Fibroblast of gingiva (primary cell): ENCODE results near the gene HEPN1.
A peak's percentile ranks its signal among the peaks of the same experiment; 100 is the strongest.

Experiments
- DNase-seq: peaks from one replicate; pipeline ENCODE4 v3.0.0-alpha.2; 2011; ENCODE audit warnings: low read depth

The HEPN1 gene

DNA sequence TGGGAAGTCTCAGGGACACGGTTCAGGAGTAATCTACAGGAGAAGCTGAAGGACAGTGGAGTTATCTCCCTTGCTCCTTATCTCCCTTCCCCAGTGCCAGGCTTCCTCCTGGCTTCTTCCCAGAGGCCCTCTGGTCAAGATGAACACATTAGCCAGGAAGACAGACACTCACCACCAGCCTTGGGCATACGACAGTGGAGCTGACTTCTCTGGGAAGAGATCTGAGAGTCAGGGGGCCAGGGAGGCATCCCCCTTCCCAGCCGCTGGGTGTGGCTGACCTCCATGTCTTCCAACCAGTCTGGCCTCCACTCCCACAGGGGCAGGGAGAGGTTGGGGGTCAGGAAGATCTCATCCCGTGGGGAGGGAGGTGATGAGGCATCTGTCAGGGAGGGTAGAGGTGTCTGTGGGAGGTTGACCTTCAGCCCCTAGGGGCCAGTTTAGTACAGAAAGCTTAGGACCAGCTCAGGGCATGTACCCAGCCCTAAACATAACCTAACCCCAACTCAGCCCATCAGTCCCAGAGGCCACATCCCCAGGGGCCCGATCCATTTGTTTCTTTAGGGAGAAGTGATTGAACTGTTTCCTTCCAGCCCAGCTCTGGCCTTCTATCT, 34.1 kb upstream of the HEPN1 start:
- no peak for DNase-seq

DNA sequence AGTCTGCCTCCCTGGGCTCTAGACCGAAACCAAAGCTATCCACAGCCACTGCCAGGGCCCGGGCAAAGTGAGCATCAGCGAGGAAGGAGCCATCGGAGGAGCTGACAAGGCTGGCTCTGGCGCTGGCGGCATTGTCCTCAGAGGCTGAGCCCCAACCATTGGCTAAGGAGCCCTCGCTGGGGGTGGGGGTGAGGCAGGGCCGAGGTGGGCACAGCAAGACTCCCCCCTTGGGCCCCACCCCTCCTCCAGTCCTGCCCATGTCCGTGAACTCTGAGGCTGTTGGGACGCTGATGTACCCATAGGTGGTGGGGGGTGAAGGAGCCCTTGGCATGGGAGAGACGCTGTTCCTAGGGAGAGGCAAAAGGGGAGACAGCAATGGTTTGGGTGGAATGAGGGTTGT, 32.6 kb upstream of the HEPN1 start:
- no peak for DNase-seq

- DNase-seq: no peak
Observed at GRCh38 chr11:124886978-124887666, 31.9 kb upstream of the HEPN1 start.

GRCh38 chr11:124887667-124888013, 31.4 kb upstream of the HEPN1 start:
- DNase-seq: no peak

DNA sequence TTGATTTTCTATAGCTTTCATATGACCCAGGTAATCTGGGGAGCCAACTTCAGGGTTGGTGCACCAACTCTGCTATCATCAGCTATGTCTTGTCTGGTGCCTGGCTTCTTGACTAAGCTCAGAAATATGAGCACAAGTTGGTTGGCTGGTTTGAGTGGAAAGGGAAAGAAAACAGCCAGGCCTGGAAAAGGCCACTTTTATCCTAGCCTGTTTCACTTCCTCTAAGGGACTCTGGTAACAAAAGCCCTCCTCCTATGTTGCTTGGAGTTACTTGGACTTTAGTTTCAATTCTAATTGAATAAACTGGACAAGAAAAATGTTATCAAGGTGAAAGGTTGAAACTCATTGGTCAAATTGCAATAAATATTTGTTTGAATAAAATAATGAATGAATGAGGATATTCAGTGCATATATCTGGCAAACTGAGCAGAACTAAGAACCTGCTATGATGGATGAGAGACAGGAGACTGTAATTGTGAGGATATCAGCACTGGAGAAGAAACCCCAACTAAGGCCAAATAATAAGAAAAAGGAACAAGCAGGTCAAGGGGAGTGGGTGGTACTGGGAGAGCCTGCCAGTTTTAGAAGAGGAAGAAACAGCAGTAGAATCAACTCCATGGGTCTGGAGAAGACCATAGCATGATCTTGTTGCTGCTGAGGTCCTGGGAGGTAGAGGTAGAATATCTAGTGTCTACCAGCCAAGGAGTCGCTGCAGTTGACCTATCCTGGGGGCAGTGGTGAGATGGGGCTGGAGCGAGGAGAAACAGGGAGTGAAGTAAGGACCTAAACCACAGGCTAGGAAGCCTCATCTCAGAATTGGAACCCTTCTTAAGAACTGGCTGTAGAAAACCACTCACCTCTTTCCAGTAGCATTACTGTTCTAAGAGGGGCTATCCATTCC, 29.6 kb upstream of the HEPN1 start:
- DNase-seq: no peak

DNA sequence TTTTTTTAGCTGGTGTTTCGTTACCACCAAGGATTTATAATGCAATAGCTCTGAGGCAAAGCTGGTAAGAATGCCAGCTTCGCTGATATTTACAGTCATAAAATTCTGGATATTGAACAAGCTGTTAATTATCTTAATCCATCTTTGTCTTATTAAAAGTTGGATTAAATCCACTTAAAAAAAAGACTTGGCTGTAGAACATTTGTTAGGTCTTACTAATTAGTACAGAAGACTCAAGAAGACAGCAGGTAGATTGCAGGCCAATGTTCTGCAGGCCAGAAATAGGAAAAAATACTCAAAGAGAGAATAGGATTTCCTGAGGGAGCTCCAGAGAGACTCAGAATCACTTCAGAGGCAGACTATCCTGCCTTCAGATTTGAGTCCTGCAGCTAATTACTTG, 28.9 kb upstream of the HEPN1 start:
- DNase-seq: no peak

- no peak for DNase-seq
Observed at GRCh38 chr11:124890683-124891372, 28.2 kb upstream of the HEPN1 start.

GRCh38 chr11:124891373-124891861, 27.6 kb upstream of the HEPN1 start:
- no peak for DNase-seq

- DNase-seq: no peak
Observed at GRCh38 chr11:124892146-124892545, 26.9 kb upstream of the HEPN1 start.

DNA sequence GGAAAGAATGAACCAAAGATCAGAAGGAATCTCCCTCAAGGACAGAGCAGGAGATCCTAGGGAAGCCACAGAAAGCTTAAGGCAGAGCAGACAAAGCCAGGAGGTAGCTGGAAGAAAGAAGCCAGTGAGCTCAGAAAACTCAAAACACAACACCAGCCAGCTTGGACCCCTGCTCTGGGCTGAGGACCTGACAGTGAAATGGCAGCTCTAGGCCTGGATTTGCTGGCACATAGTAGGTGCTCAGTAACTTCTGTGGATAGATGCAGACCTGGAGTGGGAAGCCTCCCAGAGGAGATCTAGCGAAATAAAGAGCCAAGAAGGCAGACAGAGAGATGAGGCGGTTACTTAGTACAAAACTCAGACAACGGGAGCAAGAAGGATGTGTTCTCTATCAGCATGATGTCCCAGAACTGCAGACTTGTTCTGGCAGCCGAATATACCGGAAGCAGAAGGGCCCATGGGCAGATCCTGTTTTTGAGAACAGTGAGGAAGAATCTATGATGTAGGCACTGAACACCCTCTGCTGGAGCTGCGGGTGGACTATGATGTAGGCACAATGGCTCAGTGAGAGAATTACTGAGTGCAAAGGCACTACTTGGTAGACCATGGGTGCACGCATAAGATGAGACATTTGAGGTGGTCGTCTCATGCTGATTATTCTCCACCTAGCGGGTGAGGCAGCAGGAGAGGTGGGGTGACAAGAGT, 26.1 kb upstream of the HEPN1 start:
- DNase-seq: no peak

- DNase-seq: no peak
Observed at GRCh38 chr11:124893781-124894401, 25.2 kb upstream of the HEPN1 start.

- no peak for DNase-seq
Observed at GRCh38 chr11:124894606-124895430, 24.2 kb upstream of the HEPN1 start.

DNA sequence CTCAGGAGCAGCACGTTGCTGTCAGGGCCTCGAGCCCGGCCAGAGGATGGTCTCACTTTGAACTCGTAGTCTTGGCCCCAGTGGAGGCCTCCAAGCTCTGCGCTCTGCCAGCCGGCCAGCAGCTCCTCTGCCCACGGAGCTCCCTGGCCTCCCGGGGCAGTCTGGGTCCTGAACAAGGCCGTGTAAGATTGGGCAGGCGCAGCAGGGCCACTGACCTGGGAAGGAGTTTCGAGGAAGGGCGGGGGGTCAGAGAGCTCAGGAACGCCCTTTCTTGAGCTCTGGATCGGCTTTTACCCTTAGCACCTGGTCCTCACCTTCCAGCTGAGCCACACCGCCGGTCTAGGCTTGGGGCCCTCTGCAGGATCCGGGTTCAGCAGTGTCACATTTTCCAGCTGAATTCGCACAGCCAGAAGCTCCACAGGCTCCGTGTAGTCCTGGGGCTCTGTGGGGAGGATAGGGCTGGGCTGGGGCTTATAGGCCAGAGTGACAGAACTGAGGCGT, 23.5 kb upstream of the HEPN1 start:
- DNase-seq: no peak

DNA sequence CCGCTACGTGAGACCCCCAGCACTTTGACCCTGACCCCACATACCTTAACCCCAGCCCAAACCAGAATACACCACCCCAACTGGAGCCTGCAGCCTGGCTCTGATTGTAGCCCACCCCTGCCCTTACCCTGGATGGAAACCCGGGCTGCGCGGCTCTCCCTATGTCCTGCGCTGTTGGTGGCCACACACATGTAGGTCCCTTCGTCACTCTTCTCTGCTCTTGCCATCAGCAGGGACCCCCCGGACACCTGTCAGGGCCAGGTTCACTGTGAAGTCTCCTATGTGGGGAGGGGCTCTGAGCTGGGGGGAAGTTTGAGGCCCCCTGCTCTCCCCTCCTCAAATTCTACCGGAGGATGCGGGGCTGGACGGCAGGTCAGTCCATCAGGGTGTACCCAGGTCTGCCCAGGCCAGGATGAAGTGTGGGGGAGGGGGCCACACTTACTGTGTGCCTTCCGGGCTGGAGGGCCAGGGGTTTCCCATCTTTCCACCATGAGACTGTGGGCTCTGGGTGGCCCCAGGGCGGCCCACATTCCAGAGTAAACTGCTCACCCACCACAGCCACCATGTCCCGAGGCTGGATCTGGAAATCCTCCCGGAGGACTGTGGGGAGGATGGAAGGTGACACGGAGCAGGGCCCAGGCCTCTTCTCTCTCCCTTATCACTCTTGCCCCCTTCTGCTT, 22.8 kb upstream of the HEPN1 start:
- no peak for DNase-seq

DNA sequence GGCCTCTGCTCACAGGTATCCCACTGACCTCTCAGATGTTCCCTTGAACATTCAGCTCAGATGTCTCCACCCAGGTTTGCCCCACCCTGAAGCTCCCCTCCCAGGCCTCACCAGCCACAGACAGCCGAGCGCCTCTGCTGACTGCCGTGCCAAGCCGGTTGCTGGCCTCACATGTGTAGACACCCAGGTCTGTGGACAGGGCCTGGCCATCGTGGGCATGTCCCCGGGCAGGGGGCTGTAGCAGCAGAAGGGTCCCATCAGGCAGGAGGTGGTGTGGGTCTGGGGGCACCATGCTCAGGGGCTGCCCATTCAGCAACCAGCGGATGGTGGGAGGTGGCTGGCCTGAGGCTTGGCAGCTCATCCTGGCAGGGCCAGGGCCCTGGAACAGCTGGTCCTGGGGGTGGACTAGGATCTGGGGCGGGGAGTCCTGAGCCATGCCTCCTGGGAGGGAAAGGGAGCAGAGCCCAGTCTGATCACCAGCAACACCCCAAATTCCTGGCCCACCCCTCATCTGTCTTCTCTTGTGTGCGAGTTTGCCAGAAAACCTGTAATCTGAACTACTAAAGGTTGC, 22.1 kb upstream of the HEPN1 start:
- DNase-seq: peak; percentile 21

DNA sequence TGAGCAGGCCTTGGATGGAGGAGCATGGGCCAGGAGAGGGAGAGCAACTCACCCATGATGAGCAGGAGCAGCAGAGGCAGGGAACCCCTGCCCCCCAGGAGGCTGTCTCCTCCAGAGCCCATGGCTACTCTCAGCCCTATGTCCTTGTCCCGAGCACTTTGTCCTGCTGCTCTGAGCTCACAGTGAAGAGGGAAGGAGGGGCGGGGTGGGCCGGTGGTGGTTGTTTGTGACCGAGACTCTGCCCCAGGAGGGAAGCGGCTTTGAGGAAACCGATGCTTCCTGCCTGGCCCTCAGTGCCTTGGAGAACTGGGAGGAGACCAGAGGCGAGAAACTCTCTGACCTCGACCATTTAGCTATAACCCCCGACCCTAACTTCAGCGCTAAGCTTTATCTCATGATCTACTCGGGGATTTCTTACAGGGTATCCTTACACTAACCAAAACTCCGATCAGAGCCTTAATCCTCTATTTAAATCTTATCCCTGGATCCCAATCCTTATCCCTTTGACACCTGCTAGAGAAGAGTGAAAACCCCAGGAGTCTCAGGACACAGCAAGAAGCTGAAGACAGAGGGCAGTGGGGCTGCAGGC, 21.3 kb upstream of the HEPN1 start, which contains the start of gene ROBO4:
ROBO4 (minus strand) TSS at position 192 of the 589 bp plus-strand sequence; CDS start at position 122, 70 bp downstream.
- no peak for DNase-seq

GRCh38 chr11:124898263-124898680, 20.8 kb upstream of the HEPN1 start:
- DNase-seq: peak; percentile 84

DNA sequence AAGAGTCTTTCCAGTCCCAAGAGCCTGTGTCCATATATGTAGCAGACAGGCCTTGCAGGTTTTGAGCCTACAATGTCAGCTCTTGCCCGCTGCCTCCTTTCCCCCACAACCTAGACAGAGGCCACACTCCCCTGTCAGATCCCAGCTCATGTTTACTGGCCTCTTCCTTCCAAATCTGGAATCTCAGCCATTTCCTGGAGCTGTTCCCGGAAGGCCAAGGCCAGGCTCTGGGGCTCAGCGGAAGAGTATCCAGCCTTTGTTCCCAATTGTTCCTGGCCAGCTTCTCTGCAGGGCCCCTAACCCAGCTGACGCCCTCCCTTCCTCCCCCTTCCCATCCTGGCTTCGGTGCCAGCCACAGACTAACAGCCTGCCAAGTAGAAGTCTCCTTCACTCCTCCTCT, 20.3 kb upstream of the HEPN1 start:
- DNase-seq: peak; percentile 72
